Measurements from ENCODE around the gene ELP5.

The ELP5 gene

GRCh38 chr17:7292729-7293128 is 40.7 kb downstream of the ELP5 start:
- H3K27ac ChIP-seq (ENCODE audit: low read depth, low read length), result no peak overlapping the region
- no peaks in the 10 kb centered on the region for H3K9me3 ChIP-seq (ENCODE audit: control insufficient read depth, insufficient read depth, low read depth, low read length)
- H3K4me3 ChIP-seq (ENCODE audit: low read depth, low read length), result no peak overlapping the region
- H3K4me1 ChIP-seq (ENCODE audit: control insufficient read depth, insufficient read depth, low read length), result peaks cover 18% of the 10 kb centered on the region
- H3K27me3 ChIP-seq (ENCODE audit: control insufficient read depth, insufficient read depth, low read length), result peaks cover 22% of the 10 kb centered on the region
- H3K36me3 ChIP-seq (ENCODE audit: control insufficient read depth, insufficient read depth, low read length), result peaks cover 5% of the 10 kb centered on the region; the same call in 1 of the 2 replicates
- no peak overlapping the region for H3K9ac ChIP-seq (ENCODE audit: low read length)

- H3K4me3 ChIP-seq (ENCODE audit: low read depth, low read length), result peak overlapping the region; percentile 46; the same call in 1 of the 2 replicates
- no peak overlapping the region for H3K27ac ChIP-seq (ENCODE audit: low read depth, low read length)
- H3K9me3 ChIP-seq (ENCODE audit: control insufficient read depth, insufficient read depth, low read depth, low read length), result no peaks in the 10 kb centered on the region
- peaks cover 18% of the 10 kb centered on the region for H3K4me1 ChIP-seq (ENCODE audit: control insufficient read depth, insufficient read depth, low read length)
- no peak overlapping the region for H3K9ac ChIP-seq (ENCODE audit: low read length)
- 0 out of 2 replicates have a peak, but pooled peaks cover 2% of the 10 kb centered on the region for H3K36me3 ChIP-seq (ENCODE audit: control insufficient read depth, insufficient read depth, low read length)
- peaks cover 23% of the 10 kb centered on the region for H3K27me3 ChIP-seq (ENCODE audit: control insufficient read depth, insufficient read depth, low read length)
Measured at GRCh38 chr17:7293159-7293558, 41.1 kb downstream of the ELP5 start.

DNA sequence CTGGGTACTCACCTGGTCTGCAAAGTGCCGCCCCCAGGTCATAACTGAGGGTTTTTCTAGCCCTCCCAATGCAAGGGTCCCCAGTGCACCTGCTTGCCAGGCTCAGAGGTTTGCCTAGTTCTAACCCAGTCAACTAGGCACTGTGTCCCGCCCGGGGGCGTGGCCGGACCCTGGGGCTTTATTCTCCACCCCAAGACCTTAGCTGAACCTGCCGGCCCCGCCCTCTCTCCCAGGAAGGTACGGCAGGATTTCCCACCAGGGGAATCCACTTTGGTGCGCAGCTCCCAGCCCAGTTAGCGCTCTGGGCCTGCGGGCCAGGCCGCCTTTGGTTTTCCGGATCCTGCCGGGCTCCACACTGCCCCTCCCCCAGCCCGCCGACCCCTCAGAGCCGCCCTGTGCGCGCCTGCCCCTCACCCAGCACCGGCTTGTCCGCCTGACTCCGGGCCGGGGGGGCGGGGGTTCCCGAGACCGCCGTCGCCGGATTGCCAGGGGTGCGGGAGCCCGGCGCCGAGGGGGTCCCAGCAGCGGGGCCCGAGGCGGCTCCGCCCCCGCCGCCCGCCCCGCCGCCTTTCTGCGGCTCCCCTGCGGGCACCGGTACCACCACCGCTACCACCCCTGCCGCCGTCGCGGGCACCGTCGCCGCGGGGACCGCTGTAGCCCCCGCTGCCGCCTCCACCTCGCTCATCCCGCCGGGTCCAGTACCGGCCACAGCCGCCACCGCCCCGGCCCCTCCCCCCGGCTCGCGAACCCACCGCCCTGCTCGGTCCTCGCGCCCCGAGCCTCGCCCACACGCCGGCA is 42.0 kb downstream of the ELP5 start:
- H3K27ac ChIP-seq (ENCODE audit: low read depth, low read length), result no peak overlapping the region; the same call in 1 of the 2 replicates
- 0 out of 2 replicates have a peak, but pooled peaks cover 2% of the 10 kb centered on the region for H3K36me3 ChIP-seq (ENCODE audit: control insufficient read depth, insufficient read depth, low read length)
- peaks cover 25% of the 10 kb centered on the region for H3K27me3 ChIP-seq (ENCODE audit: control insufficient read depth, insufficient read depth, low read length)
- no peaks in the 10 kb centered on the region for H3K9me3 ChIP-seq (ENCODE audit: control insufficient read depth, insufficient read depth, low read depth, low read length)
- peaks cover 18% of the 10 kb centered on the region for H3K4me1 ChIP-seq (ENCODE audit: control insufficient read depth, insufficient read depth, low read length)
- no peak overlapping the region for H3K9ac ChIP-seq (ENCODE audit: low read length)
- peak overlapping the region; percentile 46 for H3K4me3 ChIP-seq (ENCODE audit: low read depth, low read length)

DNA sequence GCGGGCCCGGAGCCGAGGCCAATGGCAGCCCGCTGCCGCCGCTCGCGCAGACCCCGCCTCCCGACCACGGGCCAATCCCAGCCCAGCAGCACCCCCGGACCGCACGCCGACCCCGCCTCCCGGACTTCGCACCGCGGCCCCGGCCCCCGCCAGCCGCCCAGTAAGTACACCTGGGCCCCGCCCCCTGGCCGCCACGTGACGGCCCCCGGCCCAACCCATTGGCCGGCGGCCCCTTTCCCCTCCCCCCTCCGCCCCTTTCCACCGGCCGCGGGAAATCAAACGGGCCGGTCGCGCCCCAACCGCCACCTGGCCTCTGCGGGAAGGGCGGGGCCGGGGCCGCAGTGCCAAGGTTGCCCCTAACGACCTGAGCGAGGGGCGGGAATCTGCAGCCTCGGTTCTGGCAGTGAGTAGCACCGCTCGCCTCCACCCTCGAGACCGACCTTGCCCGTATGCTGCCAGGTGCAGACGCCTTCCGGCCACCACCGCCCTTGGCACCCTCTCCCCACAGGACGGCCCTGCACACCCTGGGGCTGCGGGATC is 42.7 kb downstream of the ELP5 start, which contains the start of gene YBX2:
Gene YBX2 (minus strand): TSS at position 26 of the 540 bp plus-strand sequence. CDS start 139 bp downstream, outside the sequence.
- no peaks in the 10 kb centered on the region for H3K9me3 ChIP-seq (ENCODE audit: control insufficient read depth, insufficient read depth, low read depth, low read length)
- H3K4me3 ChIP-seq (ENCODE audit: low read depth, low read length), result peak within 1 kb of the TSS; percentile 83
- H3K9ac ChIP-seq (ENCODE audit: low read length), result peak within 1 kb of the TSS; percentile 51
- peaks cover 26% of the 10 kb centered on the region for H3K27me3 ChIP-seq (ENCODE audit: control insufficient read depth, insufficient read depth, low read length)
- no peak within 1 kb of the TSS; the same call in 1 of the 2 replicates for H3K27ac ChIP-seq (ENCODE audit: low read depth, low read length)
- H3K4me1 ChIP-seq (ENCODE audit: control insufficient read depth, insufficient read depth, low read length), result peaks cover 18% of the 10 kb centered on the region
- 0 out of 2 replicates have a peak, but pooled peaks cover 2% of the 10 kb centered on the region for H3K36me3 ChIP-seq (ENCODE audit: control insufficient read depth, insufficient read depth, low read length)

DNA sequence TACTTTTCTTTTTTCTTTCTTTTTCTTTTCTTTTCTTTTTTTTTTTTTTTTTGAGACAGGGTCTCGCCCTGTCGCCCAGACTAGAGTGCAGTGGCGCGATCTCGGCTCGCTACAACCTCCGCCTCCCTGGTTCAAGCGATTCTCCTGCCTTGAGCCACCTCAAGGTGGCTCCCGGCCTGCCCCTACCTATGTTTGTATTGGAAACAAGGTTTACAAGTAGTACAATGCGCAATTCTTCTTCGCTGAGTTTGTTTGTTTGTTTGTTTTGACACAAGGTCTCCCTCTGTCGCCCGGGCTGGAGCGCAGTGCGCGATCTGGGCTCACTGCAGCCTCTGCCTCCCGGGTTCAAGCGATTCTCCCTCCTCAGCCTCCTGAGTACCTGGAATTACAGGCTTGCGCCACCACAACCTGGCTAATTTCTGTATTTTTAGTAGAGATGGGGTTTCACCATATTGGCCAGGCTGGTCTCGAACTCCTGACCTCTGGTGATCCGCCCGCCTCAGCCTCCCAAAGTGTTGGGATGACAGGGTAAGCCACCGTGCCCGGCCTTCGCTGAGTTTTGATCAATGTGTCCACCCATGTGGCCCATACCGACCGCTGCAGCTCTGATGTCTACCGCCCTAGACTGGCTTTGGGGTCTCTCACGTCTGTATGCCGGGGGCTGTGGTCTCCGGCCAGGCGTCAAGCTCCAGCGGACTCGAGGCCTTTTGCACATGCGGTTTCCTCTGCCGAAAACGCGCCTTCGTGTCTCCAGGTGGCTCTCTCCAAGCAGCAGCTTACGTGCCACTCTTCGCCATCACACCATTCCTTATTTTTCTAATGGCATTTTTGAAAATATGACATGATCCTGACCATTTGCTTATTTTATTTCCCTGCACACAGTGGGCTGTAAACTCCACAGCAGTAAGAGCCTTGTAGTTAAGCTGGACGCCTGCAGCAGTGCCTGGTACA is 43.5 kb downstream of the ELP5 start:
- Histone ChIP-seq H3K27me3 (ENCODE audit: control insufficient read depth, insufficient read depth, low read length) (peaks cover 29% of the 10 kb centered on the region), H3K4me3 (ENCODE audit: low read depth, low read length) (peak overlapping the region; percentile 83), H3K9ac (ENCODE audit: low read length) (peak overlapping the region; percentile 51), H3K36me3 (ENCODE audit: control insufficient read depth, insufficient read depth, low read length) (0 out of 2 replicates have a peak, but pooled peaks cover 2% of the 10 kb centered on the region), H3K4me1 (ENCODE audit: control insufficient read depth, insufficient read depth, low read length) (peaks cover 18% of the 10 kb centered on the region), H3K27ac (ENCODE audit: low read depth, low read length) (no peak overlapping the region), H3K9me3 (ENCODE audit: control insufficient read depth, insufficient read depth, low read depth, low read length) (no peaks in the 10 kb centered on the region)

GRCh38 chr17:7296189-7296861 is 44.3 kb downstream of the ELP5 start:
- Histone ChIP-seq H3K27me3 (ENCODE audit: control insufficient read depth, insufficient read depth, low read length) (peaks cover 29% of the 10 kb centered on the region), H3K9ac (ENCODE audit: low read length) (no peak overlapping the region), H3K27ac (ENCODE audit: low read depth, low read length) (no peak overlapping the region), H3K36me3 (ENCODE audit: control insufficient read depth, insufficient read depth, low read length) (no peaks in the 10 kb centered on the region), H3K4me3 (ENCODE audit: low read depth, low read length) (peak overlapping the region; percentile 15), H3K9me3 (ENCODE audit: control insufficient read depth, insufficient read depth, low read depth, low read length) (no peaks in the 10 kb centered on the region), H3K4me1 (ENCODE audit: control insufficient read depth, insufficient read depth, low read length) (peaks cover 18% of the 10 kb centered on the region)

GRCh38 chr17:7304179-7304578 is 52.2 kb downstream of the ELP5 start:
- Histone ChIP-seq H3K4me3 (ENCODE audit: low read depth, low read length) (no peak overlapping the region), H3K27me3 (ENCODE audit: control insufficient read depth, insufficient read depth, low read length) (0 out of 2 replicates have a peak, but pooled peaks cover 4% of the 10 kb centered on the region), H3K36me3 (ENCODE audit: control insufficient read depth, insufficient read depth, low read length) (peaks cover 6% of the 10 kb centered on the region), H3K9ac (ENCODE audit: low read length) (no peak overlapping the region), H3K27ac (ENCODE audit: low read depth, low read length) (no peak overlapping the region), H3K4me1 (ENCODE audit: control insufficient read depth, insufficient read depth, low read length) (peaks cover 2% of the 10 kb centered on the region; the same call in 1 of the 2 replicates), H3K9me3 (ENCODE audit: control insufficient read depth, insufficient read depth, low read depth, low read length) (no peaks in the 10 kb centered on the region)

- Histone ChIP-seq H3K27ac (ENCODE audit: low read depth, low read length) (peak within 1 kb of the TSS; percentile 97), H3K4me3 (ENCODE audit: low read depth, low read length) (peak within 1 kb of the TSS; percentile 98), H3K27me3 (ENCODE audit: control insufficient read depth, insufficient read depth, low read length) (no peaks in the 10 kb centered on the region), H3K9ac (ENCODE audit: low read length) (peak within 1 kb of the TSS; percentile 96), H3K4me1 (ENCODE audit: control insufficient read depth, insufficient read depth, low read length) (peaks cover 5% of the 10 kb centered on the region; the same call in 1 of the 2 replicates), H3K36me3 (ENCODE audit: control insufficient read depth, insufficient read depth, low read length) (peaks cover 34% of the 10 kb centered on the region), H3K9me3 (ENCODE audit: control insufficient read depth, insufficient read depth, low read depth, low read length) (no peaks in the 10 kb centered on the region)
Measured at GRCh38 chr17:7306911-7307685, 55.1 kb downstream of the ELP5 start, which contains the start of gene EIF5A. TSS of gene EIF5A (plus strand) at chr17:7307628. CDS start at chr17:7309636, 2,008 bp downstream.

DNA sequence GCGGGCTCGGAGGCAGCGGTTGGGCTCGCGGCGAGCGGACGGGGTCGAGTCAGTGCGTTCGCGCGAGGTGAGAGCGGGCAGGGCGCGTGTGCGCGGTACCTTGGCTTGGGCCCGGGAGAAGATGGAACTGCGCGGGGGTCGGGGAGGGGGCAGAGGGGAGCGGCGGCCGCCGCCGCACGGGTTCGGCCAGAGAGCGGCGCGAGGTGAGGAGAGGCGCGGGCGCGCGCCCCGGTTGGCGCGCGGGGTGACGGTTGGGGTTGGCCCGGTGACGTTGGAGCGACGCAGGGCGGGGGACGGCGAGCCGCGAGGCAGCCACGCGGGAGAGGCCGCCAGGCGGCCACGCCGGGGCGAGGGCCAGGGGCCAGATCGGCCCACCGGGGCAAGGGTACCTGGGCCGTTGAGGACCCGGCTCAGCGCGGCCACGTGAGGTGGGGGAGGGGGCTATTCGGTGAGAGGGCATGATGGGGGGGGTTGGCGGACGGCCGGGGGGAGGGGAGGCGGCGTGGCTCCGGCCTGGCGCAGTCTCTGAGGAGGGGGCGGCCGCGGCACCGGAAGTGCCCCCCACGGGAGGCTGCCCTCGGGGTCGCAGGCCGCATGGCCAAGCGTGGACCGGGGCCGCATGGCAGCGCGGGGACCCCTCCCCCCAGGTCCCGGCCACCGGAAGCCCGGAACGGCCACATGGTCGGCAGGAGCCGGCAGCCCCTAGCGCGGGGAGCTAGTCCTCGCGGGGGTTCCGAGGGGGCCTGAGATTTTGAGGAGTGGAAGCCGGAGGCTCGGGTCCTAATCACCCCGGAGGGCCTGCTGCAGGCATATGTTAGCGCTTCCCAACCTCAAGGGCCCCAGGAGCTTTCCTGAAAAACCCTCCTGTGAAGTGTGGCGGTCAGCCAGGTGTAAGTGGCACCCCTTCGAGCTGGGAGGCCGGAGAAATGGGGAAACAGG is 55.9 kb downstream of the ELP5 start:
- peaks cover 5% of the 10 kb centered on the region; the same call in 1 of the 2 replicates for H3K4me1 ChIP-seq (ENCODE audit: control insufficient read depth, insufficient read depth, low read length)
- no peaks in the 10 kb centered on the region for H3K27me3 ChIP-seq (ENCODE audit: control insufficient read depth, insufficient read depth, low read length)
- no peaks in the 10 kb centered on the region for H3K9me3 ChIP-seq (ENCODE audit: control insufficient read depth, insufficient read depth, low read depth, low read length)
- H3K27ac ChIP-seq (ENCODE audit: low read depth, low read length), result peak overlapping the region; percentile 97
- peaks cover 43% of the 10 kb centered on the region for H3K36me3 ChIP-seq (ENCODE audit: control insufficient read depth, insufficient read depth, low read length)
- H3K4me3 ChIP-seq (ENCODE audit: low read depth, low read length), result peak overlapping the region; percentile 98
- peak overlapping the region; percentile 96 for H3K9ac ChIP-seq (ENCODE audit: low read length)
